B cell (primary cell): ENCODE measurements around the gene ALG9.

Source experiments
- EZH2 ChIP-seq: IDR thresholded peaks from 2 replicates; pipeline ENCODE4 v1.6.1; 2012; ENCODE audit warnings: borderline replicate concordance, low read depth, mild to moderate bottlenecking, moderate library complexity, low read length; ENCODE audit not compliant: insufficient read depth, poor library complexity, severe bottlenecking
- TF ChIP-seq, protein P1 (sequence below): fragments of 200-600 bp; IDR thresholded peaks from one replicate; pipeline ENCODE4 v1.8.0; 2022; ENCODE audit warnings: antibody characterized with exemption, mild to moderate bottlenecking

DNA sequence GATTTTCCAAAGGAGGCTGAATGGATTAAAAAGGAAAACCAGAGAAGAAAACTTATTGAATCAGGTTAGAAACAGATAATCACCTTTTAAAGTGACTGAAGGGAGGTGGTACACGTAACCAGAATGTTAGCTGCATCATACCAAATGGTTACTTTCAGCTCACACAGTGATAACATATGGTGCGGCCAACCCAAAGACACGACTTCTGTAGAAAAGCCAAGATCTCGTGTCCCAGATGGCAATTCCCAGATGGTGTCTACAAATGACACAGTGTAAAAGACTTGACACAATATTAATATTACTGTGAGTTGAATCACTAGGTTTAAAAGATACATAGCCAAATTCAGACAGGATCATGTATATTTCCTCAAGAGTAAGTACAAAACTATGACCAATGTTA is 110.3 kb downstream of the ALG9 start:
- TF ChIP-seq, protein P1, sequence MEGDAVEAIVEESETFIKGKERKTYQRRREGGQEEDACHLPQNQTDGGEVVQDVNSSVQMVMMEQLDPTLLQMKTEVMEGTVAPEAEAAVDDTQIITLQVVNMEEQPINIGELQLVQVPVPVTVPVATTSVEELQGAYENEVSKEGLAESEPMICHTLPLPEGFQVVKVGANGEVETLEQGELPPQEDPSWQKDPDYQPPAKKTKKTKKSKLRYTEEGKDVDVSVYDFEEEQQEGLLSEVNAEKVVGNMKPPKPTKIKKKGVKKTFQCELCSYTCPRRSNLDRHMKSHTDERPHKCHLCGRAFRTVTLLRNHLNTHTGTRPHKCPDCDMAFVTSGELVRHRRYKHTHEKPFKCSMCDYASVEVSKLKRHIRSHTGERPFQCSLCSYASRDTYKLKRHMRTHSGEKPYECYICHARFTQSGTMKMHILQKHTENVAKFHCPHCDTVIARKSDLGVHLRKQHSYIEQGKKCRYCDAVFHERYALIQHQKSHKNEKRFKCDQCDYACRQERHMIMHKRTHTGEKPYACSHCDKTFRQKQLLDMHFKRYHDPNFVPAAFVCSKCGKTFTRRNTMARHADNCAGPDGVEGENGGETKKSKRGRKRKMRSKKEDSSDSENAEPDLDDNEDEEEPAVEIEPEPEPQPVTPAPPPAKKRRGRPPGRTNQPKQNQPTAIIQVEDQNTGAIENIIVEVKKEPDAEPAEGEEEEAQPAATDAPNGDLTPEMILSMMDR: no peak
- TF ChIP-seq EZH2: no peak
